NCI-H82 treated with DMSO at 0.1 percent for 48 hours (cell line): ENCODE measurements around the gene GGTA1.

ENCODE experiments used
- DNase-seq: peaks from one replicate; lab custom pipeline; 2025; ENCODE audit not compliant: unreplicated experiment; lab: John Stamatoyannopoulos, UW

GGTA1 gene

DNA sequence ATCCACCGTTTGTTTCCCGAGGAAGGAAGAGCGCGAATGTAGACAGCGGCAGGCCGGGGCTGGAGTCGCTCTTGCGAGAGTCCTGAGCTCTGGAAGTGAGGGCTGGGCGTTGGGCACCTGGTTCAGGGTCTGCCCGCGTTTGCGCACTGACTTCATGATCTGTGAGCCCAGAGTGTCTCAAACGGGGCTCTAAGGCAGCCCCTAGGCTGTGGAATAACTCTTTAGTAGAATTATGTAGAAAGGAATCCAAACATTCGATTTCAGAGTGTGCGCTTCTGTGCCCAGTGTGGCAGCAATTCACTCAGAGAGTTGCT lies 478 bp upstream of the GGTA1 start:
- no peak for DNase-seq

DNA sequence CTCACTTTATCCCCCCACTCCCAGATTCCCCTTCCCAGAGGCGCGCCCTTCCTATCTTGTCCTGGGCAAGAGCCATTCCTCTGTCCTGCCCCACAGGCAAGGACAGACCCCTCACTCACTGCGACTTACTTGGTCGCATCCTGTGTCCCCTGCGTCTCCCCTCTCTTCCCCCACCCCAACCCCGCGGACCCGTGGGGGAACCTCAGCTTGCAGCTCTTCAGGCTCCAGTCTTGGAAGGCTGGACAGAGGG lies 542 bp downstream of the GGTA1 start:
- no peak for DNase-seq

DNA sequence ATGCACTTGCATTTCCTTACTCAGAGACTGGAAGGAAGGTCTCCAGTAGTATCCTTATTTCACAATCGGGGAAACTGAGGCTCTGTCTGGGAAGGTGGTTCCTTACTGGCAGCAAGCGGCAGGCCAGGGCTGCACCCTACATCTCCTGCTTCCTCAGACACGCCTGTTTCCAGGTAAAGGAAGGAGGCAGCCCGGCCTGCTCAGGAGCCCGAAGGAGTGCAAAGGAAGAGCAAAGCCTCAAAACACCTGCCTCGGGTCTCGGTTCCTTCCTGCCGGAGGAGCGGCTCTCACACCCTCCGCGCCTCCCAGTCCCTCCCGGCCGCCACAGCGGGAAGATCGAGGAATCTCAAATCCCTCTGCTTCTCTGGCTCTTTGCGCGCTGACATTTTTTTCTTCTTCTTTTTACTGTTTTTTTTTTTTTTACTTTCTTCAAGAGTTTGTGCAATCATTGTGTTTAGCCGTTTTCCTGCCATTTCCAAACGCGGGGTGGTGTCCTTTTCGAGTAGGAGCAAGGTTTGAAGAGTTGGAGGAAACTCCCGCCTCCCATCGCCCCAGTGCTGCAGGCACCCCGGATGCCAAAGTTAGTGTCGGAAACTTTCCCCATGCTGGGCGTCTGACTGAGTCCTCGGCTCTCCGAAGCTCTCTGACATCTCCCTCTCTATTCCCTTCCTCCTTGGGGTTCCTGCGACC lies 1.0 kb downstream of the GGTA1 start:
- no peak for DNase-seq

DNA sequence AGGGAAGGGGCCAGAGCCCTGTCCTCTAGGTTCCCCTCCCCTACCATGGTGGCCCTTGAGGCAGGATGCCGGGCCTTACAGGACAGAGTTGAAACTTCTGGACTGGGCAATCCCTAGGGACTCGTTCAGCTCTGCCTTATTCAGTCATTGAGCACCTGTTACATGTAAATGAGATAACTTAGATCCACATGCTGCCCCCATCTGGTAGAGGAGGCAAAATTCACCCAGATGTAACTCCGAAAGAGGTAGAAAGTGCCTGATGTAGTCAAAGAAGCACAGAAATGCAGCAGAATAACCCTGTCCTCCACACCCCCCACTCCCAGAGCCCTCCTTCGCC lies 1.5 kb downstream of the GGTA1 start:
- peak; percentile 76 for DNase-seq

DNA sequence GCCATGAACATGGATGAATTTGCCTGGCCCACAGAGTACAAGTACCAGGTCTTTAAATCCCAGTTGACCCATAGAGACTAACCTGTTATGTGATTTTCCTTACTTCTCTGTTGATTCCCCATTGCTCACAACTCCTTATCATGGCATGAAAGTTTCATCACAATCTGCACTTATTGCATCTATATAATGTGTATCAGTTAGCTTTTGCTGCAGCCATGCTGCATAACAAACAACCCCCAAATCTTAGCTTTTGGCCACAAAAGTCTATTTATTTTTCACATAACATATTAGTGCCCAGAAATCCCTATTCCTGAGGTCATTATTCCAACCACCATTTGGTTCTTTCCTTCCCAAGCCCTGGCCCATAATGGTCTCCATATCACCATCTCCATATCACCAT lies 3.7 kb downstream of the GGTA1 start:
- no peak for DNase-seq

DNA sequence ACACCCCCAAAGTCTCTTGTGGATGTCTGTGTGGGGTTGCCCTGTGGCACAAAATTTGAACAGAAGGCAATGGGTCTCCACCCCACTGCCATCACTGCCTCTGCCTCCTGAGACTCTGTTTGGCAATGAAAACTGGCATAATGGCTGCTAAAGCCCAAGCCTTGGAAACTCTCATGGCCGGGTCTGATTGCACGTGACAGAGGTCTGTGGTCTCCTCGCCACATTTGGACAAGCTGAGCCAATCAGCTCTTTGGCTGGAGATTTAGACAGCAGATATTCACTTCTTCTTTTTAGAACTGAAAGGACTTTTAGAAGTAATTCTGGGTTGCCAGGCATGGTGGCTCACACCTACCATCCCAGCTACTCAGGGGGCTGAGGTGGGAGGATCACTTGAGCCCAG lies 5.5 kb downstream of the GGTA1 start:
- DNase-seq = no peak

DNA sequence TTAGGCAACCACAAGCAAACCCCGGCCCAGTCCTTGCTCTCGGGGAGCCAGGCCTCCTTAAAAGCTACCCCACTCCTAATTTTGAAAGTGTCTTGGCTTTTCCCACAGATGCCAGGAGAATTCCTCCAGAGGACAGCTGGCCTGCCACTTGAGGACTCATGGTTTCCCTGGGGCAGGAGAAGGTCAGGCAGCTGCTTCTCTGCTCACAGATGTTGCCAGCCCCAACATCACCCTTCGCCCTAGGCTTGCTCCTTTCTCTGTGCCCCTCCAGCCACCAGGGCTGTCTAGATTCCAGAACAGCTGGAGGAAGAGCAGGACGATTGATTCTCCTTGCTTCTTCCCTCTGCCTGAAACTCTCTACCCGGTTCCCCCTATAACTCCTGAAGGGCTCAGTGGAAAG lies 8.5 kb downstream of the GGTA1 start:
- no peak for DNase-seq

DNA sequence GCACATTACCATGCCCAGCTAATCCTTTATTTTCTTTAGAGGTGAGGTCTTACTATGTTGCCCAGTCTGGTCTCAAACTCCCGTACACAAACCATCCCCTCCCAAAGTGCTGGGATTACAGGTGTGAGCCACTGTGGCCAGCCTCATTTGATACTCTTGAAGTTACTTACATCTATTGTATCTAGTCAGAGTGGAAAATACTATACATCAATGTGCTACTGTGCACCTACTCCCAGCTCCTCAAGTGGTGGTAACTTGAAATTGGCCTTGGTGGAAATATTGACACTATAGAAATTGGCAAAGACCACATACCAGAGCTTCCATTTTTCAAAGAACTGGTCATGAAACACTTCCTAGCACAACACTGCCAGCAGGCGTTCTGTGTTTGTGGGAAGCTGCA lies 10.3 kb downstream of the GGTA1 start:
- DNase-seq = no peak

DNA sequence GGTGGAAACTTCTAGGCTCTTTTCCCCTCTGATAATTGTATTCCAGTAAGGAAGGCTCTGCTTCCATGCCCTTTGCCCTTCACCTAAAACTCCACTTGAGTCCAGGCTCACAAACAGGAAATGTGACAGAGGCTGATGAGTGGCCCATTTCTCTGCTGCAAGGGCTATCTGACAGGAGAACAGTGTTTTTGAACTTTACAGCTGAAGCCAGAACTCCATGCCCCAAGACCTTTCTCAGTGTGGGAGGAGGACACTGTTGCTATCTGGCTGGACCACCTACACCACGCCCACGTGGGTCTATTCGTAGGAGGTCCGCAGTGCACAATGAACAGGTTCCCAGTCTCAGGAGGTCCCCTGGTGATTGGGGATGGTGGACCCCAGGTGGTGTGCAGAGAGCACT lies 13.6 kb downstream of the GGTA1 start:
- DNase-seq = no peak

DNA sequence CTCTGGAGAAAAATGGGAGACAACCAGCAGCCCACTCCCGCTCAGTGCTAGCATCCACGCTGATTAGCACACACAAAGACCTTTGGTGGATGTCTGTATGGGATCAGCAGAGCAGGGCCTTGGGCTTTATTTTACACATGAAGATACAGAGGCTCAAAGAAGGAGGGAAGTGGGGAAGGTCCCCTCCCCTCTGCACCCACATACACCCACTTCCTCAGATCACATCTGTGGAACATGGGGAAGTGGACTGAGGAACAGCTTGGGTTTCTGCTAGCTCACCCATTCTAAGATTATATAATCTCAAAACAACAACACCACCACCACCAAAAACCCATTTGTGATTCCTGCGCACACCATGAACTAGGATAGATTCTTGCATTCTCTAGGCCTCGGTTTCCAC lies 14.0 kb downstream of the GGTA1 start:
- no peak for DNase-seq

DNA sequence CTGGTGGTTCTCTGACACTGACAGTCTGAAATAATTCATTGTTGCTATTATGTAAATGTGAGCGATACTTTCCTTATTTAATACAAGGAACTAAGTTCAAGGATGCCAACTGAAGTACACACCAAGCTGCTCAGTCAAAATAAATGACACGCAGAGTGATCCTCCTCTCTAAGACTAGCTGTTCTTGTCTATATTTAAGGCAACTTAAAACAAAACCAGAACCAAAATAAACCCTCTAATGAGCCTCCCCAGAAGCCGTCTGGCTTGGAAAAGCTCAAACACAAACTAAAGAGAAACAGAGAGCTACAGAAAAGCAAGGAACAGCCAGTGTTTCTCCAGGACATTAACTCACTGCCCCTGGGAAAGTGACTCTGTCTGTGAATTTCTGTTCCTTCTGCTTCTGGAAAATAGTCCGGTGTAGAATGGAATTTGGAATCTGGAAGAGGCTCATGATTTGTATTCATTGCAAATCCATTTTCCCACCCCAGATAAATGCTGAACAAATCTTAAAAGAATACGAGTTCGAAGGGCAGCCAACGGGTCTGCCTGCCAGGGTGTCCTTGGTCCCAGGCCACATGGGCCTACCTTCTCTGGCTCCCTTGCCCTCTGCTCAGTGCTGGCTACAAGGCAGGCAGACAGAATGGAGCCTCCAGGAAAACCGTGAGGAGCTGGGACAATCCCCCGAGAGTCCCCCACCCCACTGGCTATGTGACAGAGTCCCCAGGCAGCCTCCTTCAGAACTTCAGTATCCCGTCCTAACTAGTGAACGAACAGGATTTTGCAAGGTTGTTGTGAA lies 14.8 kb downstream of the GGTA1 start:
- DNase-seq = no peak

DNA sequence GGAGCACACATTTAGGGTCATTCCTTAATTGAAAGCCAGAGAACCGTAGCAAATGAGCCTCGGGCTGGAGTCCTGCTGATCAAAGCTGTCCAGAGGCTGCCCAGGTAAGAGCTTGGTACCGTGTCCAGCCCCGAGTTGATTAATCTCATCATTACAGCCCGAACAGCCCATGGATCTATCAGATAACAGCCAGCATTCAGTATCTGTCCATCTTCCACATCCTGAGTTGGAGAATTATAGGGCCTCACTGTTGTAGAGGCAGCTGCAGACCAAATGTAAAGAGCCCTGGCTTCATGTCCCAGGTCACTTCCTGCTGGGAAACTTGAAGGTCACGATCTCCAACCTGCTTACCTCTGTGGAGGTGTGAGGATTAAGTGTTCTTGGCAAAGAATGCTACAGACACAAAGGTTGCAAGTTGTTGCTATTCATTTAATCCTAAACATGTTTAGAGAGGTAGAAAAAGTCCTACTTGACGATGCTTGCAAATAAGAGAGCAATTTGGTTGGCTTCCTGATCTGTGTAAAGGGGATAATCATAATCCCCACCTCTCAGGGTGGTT lies 16.1 kb downstream of the GGTA1 start:
- DNase-seq = no peak

DNA sequence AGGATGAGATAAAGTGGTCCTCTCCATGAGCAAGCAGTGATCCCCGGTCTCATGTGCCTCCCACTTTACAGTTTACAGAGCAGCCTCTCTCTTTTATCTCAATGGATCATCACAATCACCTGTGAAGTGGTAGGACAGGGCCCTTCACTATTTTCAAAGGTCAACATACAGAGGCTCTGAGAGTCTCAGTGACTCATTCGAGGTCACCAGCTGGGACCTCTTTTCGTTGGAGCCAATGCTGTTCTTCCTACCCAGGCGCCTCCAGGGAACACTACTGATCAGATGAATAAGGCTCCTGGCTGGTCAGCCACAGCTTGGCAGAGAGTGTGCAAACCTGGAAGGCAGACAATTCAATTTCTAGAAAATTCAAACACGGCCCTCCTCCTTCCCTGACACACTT lies 16.6 kb downstream of the GGTA1 start:
- DNase-seq = no peak

DNA sequence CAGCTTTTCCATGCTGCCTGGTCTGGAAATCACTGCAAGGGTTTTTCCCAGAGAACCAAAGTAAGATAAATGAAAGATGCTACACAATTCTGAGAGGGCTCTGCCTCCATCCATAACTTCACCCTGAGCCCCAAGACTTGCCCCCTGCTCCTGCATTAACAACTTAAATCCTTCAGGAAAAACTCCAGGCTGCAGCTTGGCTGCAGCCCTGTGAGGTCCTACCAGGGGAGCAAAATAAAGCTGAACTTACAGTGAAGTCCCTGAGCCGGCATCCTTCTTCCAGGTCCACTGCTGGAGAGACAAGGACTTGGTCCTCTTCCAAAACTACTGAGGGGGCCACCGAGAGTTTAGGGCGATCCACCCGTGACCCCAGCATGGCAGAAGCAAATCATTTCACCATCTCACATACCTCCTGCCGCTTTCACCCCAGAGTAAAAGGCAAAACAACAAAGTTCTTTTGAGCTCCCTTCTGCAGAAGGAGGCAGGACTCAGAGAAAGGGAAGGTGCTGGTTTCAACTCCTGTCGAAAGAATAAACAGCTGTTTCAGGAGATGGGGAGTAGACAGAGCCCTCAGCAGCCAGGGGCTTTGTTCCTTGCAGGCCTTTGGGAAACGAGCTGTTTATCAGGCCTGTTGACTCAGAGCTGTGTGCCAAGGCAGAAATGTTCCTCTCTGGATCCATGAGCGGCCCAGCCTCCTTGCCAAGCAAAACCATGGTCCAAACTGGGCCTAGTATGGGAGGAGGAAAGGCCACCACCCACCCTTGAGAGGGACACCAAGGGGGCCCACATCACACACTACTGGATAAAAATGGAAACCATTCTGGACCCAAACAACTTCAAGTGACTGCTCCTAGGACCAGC lies 20.6 kb downstream of the GGTA1 start:
- DNase-seq = no peak

DNA sequence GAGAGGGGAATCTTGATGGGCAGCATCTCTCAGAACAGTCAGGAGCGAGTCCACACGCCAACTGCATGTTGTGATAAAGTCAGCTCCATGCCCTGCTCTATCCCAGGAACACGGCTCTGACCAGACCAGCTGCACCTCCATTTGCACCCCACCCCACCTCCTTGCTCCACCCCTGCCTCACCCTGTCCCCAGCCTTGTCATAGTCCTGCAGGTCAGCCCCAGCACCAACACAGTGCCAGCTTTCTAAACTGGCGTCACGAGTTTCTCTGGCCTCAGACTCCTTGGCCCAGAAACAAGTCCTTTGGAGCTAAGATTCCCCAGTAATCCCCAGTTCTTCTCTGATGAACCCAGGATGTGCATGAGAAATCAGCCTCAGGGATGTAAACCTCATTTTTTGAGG lies 23.5 kb downstream of the GGTA1 start:
- DNase-seq = no peak

DNA sequence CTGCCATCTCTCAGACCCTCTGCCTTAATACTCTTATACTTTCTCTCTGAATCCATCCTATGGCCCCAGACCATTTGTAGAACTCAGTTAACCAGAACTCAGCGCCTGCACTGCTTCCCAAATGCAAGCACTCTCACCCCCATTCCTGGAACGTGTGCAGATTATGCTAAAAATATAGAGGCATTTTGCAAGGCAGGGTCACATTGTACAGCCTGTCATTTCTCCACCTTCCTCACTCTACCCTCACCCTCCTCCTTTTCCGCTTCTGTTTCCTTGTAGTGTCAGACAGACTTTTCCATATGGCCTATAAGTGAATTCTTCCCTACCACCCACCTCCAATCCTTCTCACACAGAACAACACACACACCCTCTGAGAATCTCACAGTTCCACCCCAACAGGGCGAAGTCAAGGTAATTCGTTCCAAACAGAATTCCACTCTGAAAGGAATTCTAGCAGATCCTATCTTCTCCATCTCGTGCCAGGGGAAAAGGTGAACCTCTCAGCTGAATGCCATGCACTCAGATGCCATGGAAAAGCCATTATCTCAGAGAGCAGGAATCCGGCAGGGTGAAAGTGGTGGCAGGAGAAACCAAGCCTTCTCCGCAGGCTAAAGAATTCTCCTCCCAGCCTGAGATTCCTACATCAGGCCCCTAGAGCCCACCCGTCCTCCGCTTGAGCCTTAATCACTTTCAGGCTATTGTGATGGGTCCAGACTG lies 25.3 kb downstream of the GGTA1 start:
- no peak for DNase-seq

DNA sequence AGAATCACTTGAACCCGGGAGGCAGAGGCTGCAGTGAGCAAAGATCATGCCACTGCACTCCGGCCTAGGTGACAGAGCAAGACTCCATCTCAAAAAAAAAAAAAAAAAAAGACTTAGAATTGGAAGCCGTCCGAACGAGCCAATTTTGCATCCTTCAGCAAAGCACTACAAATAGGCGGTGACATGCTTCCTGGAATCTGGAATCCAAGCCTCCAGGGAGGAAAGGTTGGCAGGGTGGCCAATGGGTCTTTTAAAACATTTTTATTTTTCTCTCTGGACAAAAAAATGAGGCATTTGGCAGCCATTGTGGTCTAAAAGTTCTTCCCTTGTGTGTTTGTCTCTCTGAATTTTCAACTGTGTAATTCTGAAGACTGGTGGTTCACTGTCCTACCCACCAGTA lies 26.4 kb downstream of the GGTA1 start:
- no peak for DNase-seq

DNA sequence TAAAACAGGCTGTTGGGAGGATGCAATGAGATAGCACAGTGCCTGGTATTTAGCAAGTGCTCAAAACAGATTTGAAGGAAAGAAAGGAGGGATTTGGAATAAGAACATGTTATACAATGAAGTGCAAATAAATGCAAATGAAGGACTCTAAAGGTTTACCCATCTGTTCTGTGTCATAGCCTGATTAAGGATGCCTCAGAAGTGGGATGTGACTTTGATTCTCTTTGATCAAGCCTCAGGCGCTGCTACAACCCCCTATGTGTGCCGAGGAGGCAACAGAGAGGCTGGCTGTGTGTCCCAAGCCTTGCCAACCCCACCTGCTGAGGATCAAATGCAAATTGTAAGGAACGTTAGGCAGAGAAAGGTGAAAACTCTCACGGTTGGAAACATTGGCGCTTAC lies 27.2 kb downstream of the GGTA1 start:
- DNase-seq = no peak

DNA sequence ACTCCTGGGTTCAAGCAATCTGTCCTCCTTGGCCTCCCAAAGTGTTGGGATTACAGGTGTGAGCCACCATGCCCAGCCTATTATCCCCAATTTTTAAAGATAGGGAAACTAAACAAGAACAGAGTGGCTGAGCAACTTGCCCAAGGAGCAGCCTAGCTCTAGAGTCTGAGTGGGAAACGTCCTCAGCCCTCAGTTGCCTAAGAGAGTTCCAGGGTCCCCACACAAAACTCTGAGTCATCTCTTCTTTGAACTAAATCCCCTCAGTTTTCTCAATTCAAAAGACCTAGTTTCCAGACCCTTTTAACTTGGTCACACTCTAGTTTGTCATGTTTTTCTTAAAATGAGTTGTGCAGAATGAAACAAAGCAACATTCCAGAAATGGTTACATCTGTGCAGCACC lies 33.5 kb downstream of the GGTA1 start:
- DNase-seq = no peak

DNA sequence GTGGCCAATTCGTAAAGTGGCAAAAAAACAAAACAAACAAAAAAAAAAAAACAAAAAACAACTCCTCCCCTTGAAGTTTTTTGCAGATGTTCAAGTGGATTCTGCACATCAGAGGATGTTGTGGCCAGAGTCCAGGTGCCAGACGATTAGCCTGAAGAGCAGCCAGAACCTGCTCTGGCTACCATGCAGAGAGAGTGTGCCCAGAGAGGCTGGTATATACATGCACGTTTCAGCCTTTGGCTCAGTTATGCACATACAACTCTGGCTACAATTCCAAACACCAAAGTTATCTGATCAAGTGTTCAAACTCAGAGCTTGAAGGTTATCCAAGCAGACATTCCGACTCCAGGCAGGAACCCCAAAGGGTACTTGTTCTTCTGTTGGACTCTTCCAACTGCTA lies 34.7 kb downstream of the GGTA1 start:
- no peak for DNase-seq

DNA sequence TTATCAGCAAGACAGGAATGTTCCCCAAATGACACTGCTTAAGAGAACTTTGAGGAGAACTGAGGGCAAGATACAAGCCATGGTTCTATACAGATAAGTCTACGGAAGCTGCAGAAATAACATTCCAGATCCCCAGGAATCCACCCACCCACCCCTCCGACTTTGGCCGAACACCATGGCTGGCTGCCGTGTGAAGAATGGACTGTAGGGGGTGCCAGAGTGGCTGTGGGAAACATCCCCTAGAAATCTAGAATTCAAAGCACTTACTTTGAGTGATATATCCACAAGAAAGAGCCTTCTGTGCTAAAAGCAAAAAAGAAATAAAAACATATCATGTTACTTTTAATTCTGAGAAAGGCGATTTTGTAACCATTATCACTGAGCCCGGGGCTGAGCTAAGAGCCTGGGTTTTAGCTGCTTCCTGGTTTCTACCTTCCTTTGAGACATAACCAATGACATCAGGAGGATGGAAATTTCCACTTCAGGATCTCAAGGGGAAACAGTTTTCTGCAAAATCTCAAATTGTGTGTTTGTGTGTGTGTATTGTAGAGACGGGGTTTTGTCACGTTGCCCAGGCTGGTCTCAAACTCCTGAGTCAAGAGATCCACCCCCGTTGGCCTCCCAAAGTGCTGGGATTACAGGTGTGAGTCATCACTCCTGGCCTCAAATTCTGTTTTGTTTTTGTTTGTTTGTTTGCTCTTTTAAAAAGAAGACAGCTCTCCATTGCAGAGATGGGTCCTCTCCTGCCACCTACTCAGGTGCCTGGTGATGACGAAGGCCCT lies 36.4 kb downstream of the GGTA1 start:
- DNase-seq = no peak
